ENCODE results near the gene PROC.

The PROC gene

DNA sequence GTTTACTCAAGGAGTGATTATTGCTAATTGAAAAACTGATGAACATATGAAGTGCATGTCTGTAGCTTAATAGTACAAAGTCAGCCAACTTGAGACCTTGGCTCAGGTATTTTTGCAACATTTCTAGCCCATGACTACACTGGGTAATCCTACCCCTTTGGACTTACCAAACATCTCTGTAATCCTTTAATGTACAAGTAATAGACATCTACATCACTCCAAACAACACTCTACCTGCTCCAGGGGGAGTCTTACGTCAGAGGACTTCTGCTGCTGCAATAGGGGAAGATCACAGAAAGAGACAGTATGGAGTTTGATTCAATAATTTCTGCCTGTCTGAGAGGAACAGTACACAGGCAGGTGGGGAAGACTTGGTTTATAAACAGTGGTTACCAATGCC, 54.0 kb downstream of the PROC start:
- no peak overlapping the region for H3K4me3 ChIP-seq (ENCODE audit: low read depth, low read length)
- DNase-seq (ENCODE audit: low read depth), result no peak
- TF ChIP-seq, protein P1, sequence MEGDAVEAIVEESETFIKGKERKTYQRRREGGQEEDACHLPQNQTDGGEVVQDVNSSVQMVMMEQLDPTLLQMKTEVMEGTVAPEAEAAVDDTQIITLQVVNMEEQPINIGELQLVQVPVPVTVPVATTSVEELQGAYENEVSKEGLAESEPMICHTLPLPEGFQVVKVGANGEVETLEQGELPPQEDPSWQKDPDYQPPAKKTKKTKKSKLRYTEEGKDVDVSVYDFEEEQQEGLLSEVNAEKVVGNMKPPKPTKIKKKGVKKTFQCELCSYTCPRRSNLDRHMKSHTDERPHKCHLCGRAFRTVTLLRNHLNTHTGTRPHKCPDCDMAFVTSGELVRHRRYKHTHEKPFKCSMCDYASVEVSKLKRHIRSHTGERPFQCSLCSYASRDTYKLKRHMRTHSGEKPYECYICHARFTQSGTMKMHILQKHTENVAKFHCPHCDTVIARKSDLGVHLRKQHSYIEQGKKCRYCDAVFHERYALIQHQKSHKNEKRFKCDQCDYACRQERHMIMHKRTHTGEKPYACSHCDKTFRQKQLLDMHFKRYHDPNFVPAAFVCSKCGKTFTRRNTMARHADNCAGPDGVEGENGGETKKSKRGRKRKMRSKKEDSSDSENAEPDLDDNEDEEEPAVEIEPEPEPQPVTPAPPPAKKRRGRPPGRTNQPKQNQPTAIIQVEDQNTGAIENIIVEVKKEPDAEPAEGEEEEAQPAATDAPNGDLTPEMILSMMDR (IDR thresholded peaks at IDR 0.05; ENCODE audit: low read depth, low read length, missing control alignments), result no peak

DNA sequence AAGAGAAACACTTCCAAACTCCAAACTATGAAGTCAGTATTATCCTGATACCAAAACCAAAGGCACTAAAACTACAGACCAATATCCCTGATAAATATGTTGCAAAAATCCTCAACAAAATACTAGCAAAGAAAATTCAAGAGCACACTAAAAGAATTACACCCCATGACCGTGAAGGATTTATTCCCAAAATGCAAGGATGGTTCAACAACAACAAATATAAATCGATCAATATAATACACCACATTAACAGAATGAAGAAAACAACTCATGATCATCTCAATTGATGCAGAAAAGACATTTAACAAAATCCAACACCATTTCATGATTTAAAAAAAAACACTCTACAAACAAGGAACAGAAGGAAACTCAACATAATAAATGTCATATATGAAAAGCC, 57.6 kb downstream of the PROC start:
- DNase-seq (ENCODE audit: low read depth), result no peak
- no peak overlapping the region for H3K4me3 ChIP-seq (ENCODE audit: low read depth, low read length)
- TF ChIP-seq, protein P1 (IDR thresholded peaks at IDR 0.05; ENCODE audit: low read depth, low read length, missing control alignments), result no peak
